ENCODE measurements around the gene KIAA0825. TPM values are rescaled to one million over a fixed set of nuclear protein-coding genes. Genes with fewer than 3 reads are reported as not detected.

Gene KIAA0825
- total RNA-seq (2014; rRNA removed; shearing (Covaris generic)): 4.6 and 7.0 TPM in 2 replicates
- polyA plus RNA-seq (2016; fragmentation: Nextera tagmentation; extraction: Ambion mirVana): 3.0 and 3.8 TPM in 2 replicates

GRCh38 chr5:94618493-94619328 lies at the start of gene KIAA0825, which contains the start of gene SLF1:
TSS of gene KIAA0825 (minus strand) at chr5:94618604. CDS start at chr5:94537126, 81,478 bp downstream.
TSS of gene SLF1 (plus strand) at chr5:94618669. CDS start at chr5:94628811, 10,142 bp downstream.
- in situ Hi-C loops (cut with MboI): no loop called here

GRCh38 chr5:94667937-94668336 lies 49.5 kb upstream of the KIAA0825 start:
- no peak overlapping the region for H3K4me2 ChIP-seq (ENCODE audit: unreplicated experiment)
- no peak for DNase-seq
- H3K9me3 ChIP-seq (ENCODE audit: low read depth): no peaks in the 10 kb centered on the region
- peaks cover 18% of the 10 kb centered on the region for H3K4me1 ChIP-seq (ENCODE audit: insufficient read depth)
- H2AFZ ChIP-seq: no peak overlapping the region
- in situ Hi-C loops (cut with MboI): no loop called here
- no peaks in the 10 kb centered on the region for H3K79me2 ChIP-seq (ENCODE audit: insufficient read depth)
- H3F3A ChIP-seq (ENCODE audit: insufficient read depth): no peaks in the 10 kb centered on the region
- H3K27me3 ChIP-seq (replicated peaks; ENCODE audit: insufficient read depth): no peaks in the 10 kb centered on the region
- H3K9me2 ChIP-seq (ENCODE audit: insufficient read depth): no peaks in the 10 kb centered on the region
- no peak overlapping the region for H3K9ac ChIP-seq
- WGBS, 2 experiments (ENCODE audit: low coverage in 1 of 2, low lambda C conversion rate in 2 of 2, missing lambda C conversion rate in 2 of 2): 98 to 100% methylated on average over 3 of the region's 3 CpGs
- H3K27ac ChIP-seq: no peak overlapping the region
- TF ChIP-seq EZH2phosphoT487 (IDR thresholded peaks at IDR 0.05; ENCODE audit: insufficient read depth, low read depth) (no peak), EZH2 (IDR thresholded peaks at IDR 0.05; ENCODE audit: insufficient read depth, poor library complexity, severe bottlenecking) (no peak)
- 0 out of 2 replicates have a peak, but pooled peaks cover 7% of the 10 kb centered on the region for H3K36me3 ChIP-seq (ENCODE audit: low read depth)
- H3K4me3 ChIP-seq: no peak overlapping the region
- no peaks in the 10 kb centered on the region for H4K20me1 ChIP-seq (ENCODE audit: insufficient read depth)

More at GRCh38 chr5:94618493-94619328, at the start of gene KIAA0825, which contains the start of gene SLF1:
- Histone ChIP-seq H3K4me3 (peak within 1 kb of the TSS; percentile 98), H3K9ac (peak within 1 kb of the TSS; percentile 77), H3K4me1 (ENCODE audit: insufficient read depth) (peaks cover 22% of the 10 kb centered on the region), H3K36me3 (ENCODE audit: low read depth) (no peaks in the 10 kb centered on the region), H3K9me2 (ENCODE audit: insufficient read depth) (no peaks in the 10 kb centered on the region), H3K9me3 (ENCODE audit: low read depth) (no peaks in the 10 kb centered on the region), H3K27me3 (replicated peaks; ENCODE audit: insufficient read depth) (no peaks in the 10 kb centered on the region), H4K20me1 (ENCODE audit: insufficient read depth) (no peaks in the 10 kb centered on the region), H3K79me2 (ENCODE audit: insufficient read depth) (peaks cover 74% of the 10 kb centered on the region), H2AFZ (peak within 1 kb of the TSS; percentile 99), H3F3A (ENCODE audit: insufficient read depth) (peaks cover 17% of the 10 kb centered on the region; the same call in 1 of the 2 replicates), H3K27ac (peak within 1 kb of the TSS; percentile 68), H3K4me2 (ENCODE audit: unreplicated experiment) (peak within 1 kb of the TSS; percentile 96)
- TF ChIP-seq EZH2phosphoT487 (IDR thresholded peaks at IDR 0.05; ENCODE audit: insufficient read depth, low read depth): no peak
- no peak for TF ChIP-seq EZH2 (IDR thresholded peaks at IDR 0.05; ENCODE audit: insufficient read depth, poor library complexity, severe bottlenecking)
- DNase-seq: peak; percentile 97
- 1 to 2% methylated on average over 48 to 63 of the region's 63 CpGs for WGBS, 2 experiments (ENCODE audit: low coverage in 1 of 2, low lambda C conversion rate in 2 of 2, missing lambda C conversion rate in 2 of 2)

GRCh38 chr5:94661086-94661485 lies 42.7 kb upstream of the KIAA0825 start:
- peaks cover 19% of the 10 kb centered on the region; the same call in 1 of the 2 replicates for H3K36me3 ChIP-seq (ENCODE audit: low read depth)
- H2AFZ ChIP-seq: no peak overlapping the region
- WGBS, 2 experiments (ENCODE audit: low coverage in 1 of 2, low lambda C conversion rate in 2 of 2, missing lambda C conversion rate in 2 of 2): 83 to 93% methylated on average over 3 of the region's 3 CpGs

GRCh38 chr5:94660506-94660905 lies 42.1 kb upstream of the KIAA0825 start:
- Histone ChIP-seq H3K36me3 (ENCODE audit: low read depth) (peaks cover 19% of the 10 kb centered on the region; the same call in 1 of the 2 replicates), H3K9me2 (ENCODE audit: insufficient read depth) (no peaks in the 10 kb centered on the region), H3K4me1 (ENCODE audit: insufficient read depth) (no peaks in the 10 kb centered on the region), H3K9ac (no peak overlapping the region), H4K20me1 (ENCODE audit: insufficient read depth) (no peaks in the 10 kb centered on the region), H3K27me3 (replicated peaks; ENCODE audit: insufficient read depth) (no peaks in the 10 kb centered on the region), H3K79me2 (ENCODE audit: insufficient read depth) (peaks cover 4% of the 10 kb centered on the region; the same call in 1 of the 2 replicates), H3K9me3 (ENCODE audit: low read depth) (peaks cover 4% of the 10 kb centered on the region), H3K4me3 (no peak overlapping the region), H2AFZ (no peak overlapping the region), H3F3A (ENCODE audit: insufficient read depth) (no peaks in the 10 kb centered on the region), H3K27ac (no peak overlapping the region), H3K4me2 (ENCODE audit: unreplicated experiment) (no peak overlapping the region)
- DNase-seq: no peak
- in situ Hi-C loops (cut with MboI): no loop called here
- no peak for TF ChIP-seq EZH2 (IDR thresholded peaks at IDR 0.05; ENCODE audit: insufficient read depth, poor library complexity, severe bottlenecking)
- TF ChIP-seq EZH2phosphoT487 (IDR thresholded peaks at IDR 0.05; ENCODE audit: insufficient read depth, low read depth): no peak
- 97 to 99% methylated on average over 8 of the region's 8 CpGs for WGBS, 2 experiments (ENCODE audit: low coverage in 1 of 2, low lambda C conversion rate in 2 of 2, missing lambda C conversion rate in 2 of 2)

More at GRCh38 chr5:94661086-94661485, 42.7 kb upstream of the KIAA0825 start:
- DNase-seq: no peak
- no peak overlapping the region for H3K9ac ChIP-seq
- no peaks in the 10 kb centered on the region for H3F3A ChIP-seq (ENCODE audit: insufficient read depth)
- no peaks in the 10 kb centered on the region for H3K4me1 ChIP-seq (ENCODE audit: insufficient read depth)
- no peak overlapping the region for H3K27ac ChIP-seq
- H3K9me3 ChIP-seq (ENCODE audit: low read depth): peaks cover 4% of the 10 kb centered on the region
- H3K4me2 ChIP-seq (ENCODE audit: unreplicated experiment): no peak overlapping the region
- peaks cover 4% of the 10 kb centered on the region; the same call in 1 of the 2 replicates for H3K79me2 ChIP-seq (ENCODE audit: insufficient read depth)
- TF ChIP-seq EZH2 (IDR thresholded peaks at IDR 0.05; ENCODE audit: insufficient read depth, poor library complexity, severe bottlenecking): no peak
- no peak for TF ChIP-seq EZH2phosphoT487 (IDR thresholded peaks at IDR 0.05; ENCODE audit: insufficient read depth, low read depth)
- H3K9me2 ChIP-seq (ENCODE audit: insufficient read depth): no peaks in the 10 kb centered on the region
- no peak overlapping the region for H3K4me3 ChIP-seq
- H4K20me1 ChIP-seq (ENCODE audit: insufficient read depth): no peaks in the 10 kb centered on the region
- H3K27me3 ChIP-seq (replicated peaks; ENCODE audit: insufficient read depth): no peaks in the 10 kb centered on the region
- in situ Hi-C loops (cut with MboI): no loop called here
